ENCODE measurements around the gene FANCG. TPM values are rescaled to one million over a fixed set of nuclear protein-coding genes. Genes with fewer than 3 reads are reported as not detected.

The FANCG gene
- total RNA-seq, 1 donor from 2014 or later: 45.4 TPM

DNA sequence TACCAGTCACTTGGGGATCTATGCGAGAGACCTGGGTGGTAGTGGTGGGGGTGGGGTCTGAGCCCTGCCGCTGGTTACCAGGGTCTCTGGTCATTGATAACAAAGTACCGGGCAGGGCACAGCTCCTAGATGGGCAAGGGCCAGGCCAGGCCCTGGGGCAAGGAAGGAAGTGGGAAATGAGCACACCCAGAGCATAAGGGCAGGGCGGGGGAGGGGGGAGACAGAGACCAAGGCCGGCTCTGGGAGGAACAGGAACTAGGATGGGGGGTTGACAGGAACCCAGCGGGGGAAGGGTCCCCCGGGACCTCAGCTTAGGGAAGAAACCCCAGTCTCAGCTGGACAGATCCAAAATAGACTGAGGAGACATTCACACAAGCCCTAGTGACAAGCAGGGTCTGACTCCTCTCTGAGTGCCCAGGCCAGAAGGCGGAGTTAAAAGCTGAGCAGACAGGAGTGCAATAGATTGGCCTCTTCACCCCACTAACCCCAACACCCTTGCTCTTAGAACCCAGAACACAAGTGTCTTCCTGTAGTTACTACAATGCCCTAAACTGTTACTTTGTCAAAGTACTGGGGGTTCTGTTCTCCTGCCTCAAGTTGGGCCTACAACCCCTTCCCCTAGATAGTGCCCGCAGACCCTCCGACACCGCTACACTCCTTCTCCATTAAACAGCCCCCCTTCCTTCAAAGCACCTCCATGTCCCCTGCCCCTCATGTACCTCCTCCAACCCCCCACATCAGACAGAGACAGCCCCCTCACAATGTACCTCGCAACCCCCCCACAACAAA, 35.3 kb upstream of the FANCG start:
- H3K27ac ChIP-seq: peak overlapping the region; percentile 98 to 99
- intact Hi-C loops (cut with DNase I): loop anchor here (2.0 to 10.0 kb wide), 7 partner anchors 162 to 920 kb away; partner anchors contain the start of genes CCL27, CREB3, RECK and TESK1
- H3K27me3 ChIP-seq: no peaks in the 10 kb centered on the region
- peak overlapping the region; percentile 46 to 62 for H3K4me3 ChIP-seq
- no peaks in the 10 kb centered on the region for H3K9me3 ChIP-seq
- DNase-seq (ENCODE audit: low spot score in 2 of 2): peak in 1 of 2 donors; percentile 85
- H3K36me3 ChIP-seq: no peaks in the 10 kb centered on the region
- TF ChIP-seq, protein P1, sequence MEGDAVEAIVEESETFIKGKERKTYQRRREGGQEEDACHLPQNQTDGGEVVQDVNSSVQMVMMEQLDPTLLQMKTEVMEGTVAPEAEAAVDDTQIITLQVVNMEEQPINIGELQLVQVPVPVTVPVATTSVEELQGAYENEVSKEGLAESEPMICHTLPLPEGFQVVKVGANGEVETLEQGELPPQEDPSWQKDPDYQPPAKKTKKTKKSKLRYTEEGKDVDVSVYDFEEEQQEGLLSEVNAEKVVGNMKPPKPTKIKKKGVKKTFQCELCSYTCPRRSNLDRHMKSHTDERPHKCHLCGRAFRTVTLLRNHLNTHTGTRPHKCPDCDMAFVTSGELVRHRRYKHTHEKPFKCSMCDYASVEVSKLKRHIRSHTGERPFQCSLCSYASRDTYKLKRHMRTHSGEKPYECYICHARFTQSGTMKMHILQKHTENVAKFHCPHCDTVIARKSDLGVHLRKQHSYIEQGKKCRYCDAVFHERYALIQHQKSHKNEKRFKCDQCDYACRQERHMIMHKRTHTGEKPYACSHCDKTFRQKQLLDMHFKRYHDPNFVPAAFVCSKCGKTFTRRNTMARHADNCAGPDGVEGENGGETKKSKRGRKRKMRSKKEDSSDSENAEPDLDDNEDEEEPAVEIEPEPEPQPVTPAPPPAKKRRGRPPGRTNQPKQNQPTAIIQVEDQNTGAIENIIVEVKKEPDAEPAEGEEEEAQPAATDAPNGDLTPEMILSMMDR (IDR thresholded peaks at IDR 0.05): no peak
- peaks cover 19 to 43% of the 10 kb centered on the region in 2 donors for H3K4me1 ChIP-seq

DNA sequence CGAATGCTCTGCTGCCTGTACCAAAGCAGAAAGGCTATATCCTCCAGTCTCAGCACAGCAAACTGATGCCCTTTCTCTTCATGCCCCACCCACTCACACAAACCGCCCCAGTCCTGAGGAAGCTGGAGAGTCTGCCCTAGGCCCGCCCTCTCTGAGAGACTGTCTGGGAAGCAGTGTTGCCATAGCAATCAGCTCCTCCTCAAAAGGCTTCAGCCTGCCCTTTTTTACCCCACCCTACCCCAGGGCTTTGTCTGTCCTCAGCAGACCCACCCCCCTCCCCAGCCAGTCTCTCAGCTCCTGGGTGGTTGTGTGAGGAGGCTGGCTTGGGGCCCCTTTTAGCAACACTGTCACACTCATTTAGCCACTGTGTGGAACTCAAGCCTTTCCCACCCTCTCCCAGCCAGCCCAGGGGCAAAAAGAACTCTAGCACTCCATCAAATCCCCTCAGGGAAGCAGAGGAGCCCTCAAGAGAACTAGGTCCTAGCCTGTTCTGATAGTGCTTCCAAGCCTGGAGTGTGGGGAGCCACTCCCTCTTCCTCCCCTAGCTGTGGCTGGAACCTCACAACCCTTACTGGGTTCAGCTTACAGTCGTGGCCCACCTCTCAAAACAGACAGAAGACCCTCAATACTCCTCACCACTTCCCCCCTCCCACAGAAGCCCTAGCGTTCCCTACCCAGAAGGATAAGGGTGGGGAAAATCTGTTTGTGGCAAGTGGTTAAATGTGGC, 34.5 kb upstream of the FANCG start:
- DNase-seq (ENCODE audit: low spot score in 2 of 2): peak; percentile 88 to 94
- peak overlapping the region; percentile 98 to 99 for H3K27ac ChIP-seq
- H3K36me3 ChIP-seq: no peaks in the 10 kb centered on the region
- H3K27me3 ChIP-seq: no peaks in the 10 kb centered on the region
- peak overlapping the region; percentile 46 to 62 for H3K4me3 ChIP-seq
- intact Hi-C loops (cut with DNase I): loop anchor here (2.0 to 10.0 kb wide), 5 partner anchors 449 to 921 kb away; partner anchors contain the start of genes CCL27, CREB3, RECK and TESK1
- H3K9me3 ChIP-seq: no peaks in the 10 kb centered on the region
- H3K4me1 ChIP-seq: peaks cover 20 to 47% of the 10 kb centered on the region in 2 donors
- TF ChIP-seq, protein P1 (IDR thresholded peaks at IDR 0.05): no peak

DNA sequence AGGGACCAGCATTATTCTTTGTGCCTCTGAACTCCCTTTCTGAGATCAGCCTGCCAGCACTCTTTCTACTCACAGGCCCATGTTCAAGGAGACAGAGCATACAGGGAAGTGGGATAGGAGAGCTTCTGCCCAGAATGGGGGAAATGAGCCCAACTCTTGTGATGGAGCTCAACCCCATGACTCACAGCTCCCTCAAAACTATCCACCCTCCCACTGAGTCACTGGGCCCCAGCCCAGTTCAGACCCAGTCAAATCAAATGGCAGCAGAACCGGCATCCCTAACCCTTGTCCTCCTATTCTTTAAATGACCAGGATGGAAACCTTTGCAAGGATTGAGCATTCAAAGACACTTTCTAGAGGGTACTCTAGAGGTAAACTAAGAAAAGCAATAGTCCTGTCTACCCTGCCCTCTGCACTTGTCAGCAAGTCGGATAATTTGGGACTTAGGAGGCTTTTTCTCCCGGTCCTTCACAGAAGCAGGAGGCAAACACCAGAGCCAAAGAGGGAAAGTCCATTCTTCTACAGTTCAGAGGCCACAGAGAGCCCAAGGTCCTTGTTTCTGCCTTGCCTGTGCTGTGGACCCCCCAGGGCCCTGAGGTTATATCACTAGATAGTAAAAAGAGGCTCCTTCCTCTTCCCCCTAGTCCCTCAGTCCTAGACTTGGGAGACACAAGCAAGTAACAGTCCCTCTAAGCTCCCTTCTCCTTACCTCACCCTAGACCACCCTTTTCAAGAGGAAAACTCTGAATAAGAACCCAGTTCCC, 32.7 kb upstream of the FANCG start:
- no peaks in the 10 kb centered on the region for H3K9me3 ChIP-seq
- H3K36me3 ChIP-seq: peaks cover 12 to 13% of the 10 kb centered on the region in 2 donors
- H3K4me1 ChIP-seq: peaks cover 20 to 46% of the 10 kb centered on the region in 2 donors
- no peaks in the 10 kb centered on the region for H3K27me3 ChIP-seq
- DNase-seq (ENCODE audit: low spot score in 2 of 2): peak in 1 of 2 donors; percentile 82
- intact Hi-C loops (cut with DNase I): loop anchor here (5.0 to 10.0 kb wide), 4 partner anchors 448 to 922 kb away; partner anchors contain the start of genes CCL27, CREB3, RECK and TLN1
- TF ChIP-seq, protein P1 (IDR thresholded peaks at IDR 0.05): no peak
- H3K4me3 ChIP-seq: peak overlapping the region in 1 of 2 donors; percentile 52
- H3K27ac ChIP-seq: peak overlapping the region; percentile 98 to 99

DNA sequence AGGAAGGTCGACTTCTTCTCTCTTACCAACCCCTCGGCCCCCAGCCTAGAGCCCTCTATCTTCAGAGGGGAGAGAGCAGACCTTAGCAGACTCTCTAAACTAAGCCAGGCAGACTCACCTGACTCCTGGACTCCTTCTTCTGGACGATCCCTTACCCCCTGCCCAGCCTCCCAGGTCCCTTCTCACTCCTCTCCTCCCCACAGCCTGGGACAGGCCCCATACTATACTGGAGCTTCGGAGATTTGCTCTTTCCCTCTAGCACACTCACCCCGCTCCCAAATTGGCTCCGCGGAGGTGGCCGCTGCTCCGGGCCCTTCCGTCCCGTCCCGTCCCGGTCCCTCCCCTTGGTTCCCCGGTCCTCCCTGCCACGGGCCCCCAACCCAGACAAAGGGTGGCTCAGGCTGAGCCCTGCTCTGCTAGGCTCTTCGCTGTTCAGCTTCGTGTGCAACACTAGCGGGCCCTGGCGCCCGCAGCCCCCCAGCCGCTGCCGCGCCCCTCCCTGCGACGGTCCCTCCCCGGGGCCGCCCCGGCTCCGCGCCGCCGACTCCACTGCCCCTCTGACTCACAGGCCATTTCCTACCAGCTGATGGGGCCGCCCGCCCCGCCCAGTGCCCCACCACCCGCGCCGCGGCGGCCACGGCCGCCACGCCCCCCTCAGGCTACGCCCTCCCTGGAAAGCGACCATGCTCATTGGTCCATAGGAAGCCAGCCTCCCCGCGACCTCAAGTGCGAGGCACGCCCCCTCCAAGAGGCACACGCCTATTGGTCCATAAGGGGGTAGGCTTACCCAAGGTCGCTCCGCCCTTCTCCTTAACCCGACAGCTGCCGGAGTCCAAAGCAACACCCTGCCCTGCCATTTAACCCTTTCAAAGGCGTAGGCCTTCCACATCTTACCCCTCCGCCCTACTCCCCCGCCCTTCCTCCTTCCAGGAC, 31.5 kb upstream of the FANCG start:
- peak; percentile 95 to 99 for DNase-seq (ENCODE audit: low spot score in 2 of 2)
- intact Hi-C loops (cut with DNase I): loop anchor here (1.0 to 10.0 kb wide), 8 partner anchors 8 to 924 kb away; partner anchors contain the start of genes CCL27, CREB3, RECK and STOML2
- H3K27me3 ChIP-seq: no peaks in the 10 kb centered on the region
- H3K4me3 ChIP-seq: peak overlapping the region; percentile 87 to 92
- H3K36me3 ChIP-seq: peaks cover 24% of the 10 kb centered on the region in 2 donors
- no peaks in the 10 kb centered on the region for H3K9me3 ChIP-seq
- H3K27ac ChIP-seq: peak overlapping the region; percentile 98 to 99
- peaks cover 16 to 39% of the 10 kb centered on the region in 2 donors for H3K4me1 ChIP-seq
- TF ChIP-seq, protein P1 (IDR thresholded peaks at IDR 0.05): no peak

All from ascending aorta (tissue), 2 donors.